Activated CD4-positive, alpha-beta memory T cell treated with anti-CD3 and anti-CD28 coated beads for 36 hours (primary cell): ENCODE data around the gene ARFRP1. TPM values are rescaled to one million over a fixed set of nuclear protein-coding genes. Genes with fewer than 3 reads are reported as not detected.
A peak's percentile ranks its signal among the peaks of the same experiment; 100 is the strongest.
"Not testable (repeated sequence)": the region's sequence is repeated elsewhere in the genome, so short reads cannot be mapped to it uniquely, and the experiment has no call there.

Experiments used
- CTCF ChIA-PET: fragments of 350-600 bp; sonication (Branson Sonifier 250); formaldehyde crosslinking; loops from one replicate; lab custom pipeline; 2021; ENCODE audit warnings: antibody characterized with exemption, inconsistent platforms; lab: Charles Lee
- POLR2A ChIA-PET: fragments of 350-600 bp; sonication (Branson Sonifier 250); formaldehyde crosslinking; loops from one replicate; lab custom pipeline; 2021; ENCODE audit warnings: antibody characterized with exemption; lab: Charles Lee
- DNase-seq: peaks from one replicate; pipeline ENCODE4 v3.0.0-alpha.2; 2020
- H3K27ac Mint-ChIP-seq: one replicate; pipeline ENCODE4 v1.8.0; 2021; ENCODE audit warnings: mixed read lengths
- H3K27me3 Mint-ChIP-seq: one replicate; pipeline ENCODE4 v1.8.0; 2021; ENCODE audit warnings: mixed read lengths
- H3K36me3 Mint-ChIP-seq: one replicate; pipeline ENCODE4 v1.8.0; 2021; ENCODE audit warnings: mixed read lengths
- H3K4me1 Mint-ChIP-seq: one replicate; pipeline ENCODE4 v1.8.0; 2021; ENCODE audit warnings: low read depth, mixed read lengths
- H3K4me3 Mint-ChIP-seq: one replicate; pipeline ENCODE4 v1.8.0; 2021; ENCODE audit warnings: mild to moderate bottlenecking, mixed read lengths
- H3K9me3 Mint-ChIP-seq: one replicate; pipeline ENCODE4 v1.8.0; 2021; ENCODE audit warnings: mixed read lengths
- intact Hi-C: fragments of 100-400 bp; cut with micrococcal nuclease; formaldehyde crosslinking; loops from one replicate; pipeline ENCODE4 v1.15.1; 2023
- total RNA-seq, 2 experiments: library from RNA; stranded (reverse); gene quantifications; one replicate each; pipeline ENCODE4 v1.2.3, GENCODE V29; 2021

Gene ARFRP1
- total RNA-seq, 2 experiments from 2014 or later: 54.6 to 58.4 TPM

GRCh38 chr20:63735859-63736718 lies 28.3 kb upstream of the ARFRP1 start, which contains the start of gene LIME1:
LIME1 (plus strand) TSS chr20:63736664; CDS start chr20:63737550, 886 bp downstream.
- Mint-ChIP-seq H3K27ac (peak within 1 kb of the TSS; percentile 83), H3K36me3 (peaks cover 10% of the 10 kb centered on the region), H3K4me3 (peak within 1 kb of the TSS; percentile 69), H3K4me1 (peaks cover 19% of the 10 kb centered on the region), H3K9me3 (no peaks in the 10 kb centered on the region), H3K27me3 (no peaks in the 10 kb centered on the region)
- intact Hi-C loops: loop anchor here (2.0 to 10.0 kb wide), 4 partner anchors 29 to 239 kb away; partner anchors contain the start of genes ARFRP1, RTEL1 and SAMD10
- ChIA-PET CTCF (interaction anchor here (0.7 to 5.2 kb wide), 7 partner anchors 8 to 199 kb away, joined by 3 to 26 read pairs (median 4); partner anchors contain the start of genes ARFRP1, PTK6, TPD52L2 and ZGPAT), POLR2A (interaction anchor here (0.7 to 5.1 kb wide), 8 partner anchors 9 to 129 kb away, joined by 3 to 30 read pairs (median 3); partner anchors contain the start of genes ARFRP1, TPD52L2 and ZGPAT)
- DNase-seq: peak; percentile 82

GRCh38 chr20:63734946-63735858 lies 27.4 kb upstream of the ARFRP1 start:
- peaks cover 19% of the 10 kb centered on the region for H3K4me1 Mint-ChIP-seq
- H3K36me3 Mint-ChIP-seq: peaks cover 12% of the 10 kb centered on the region
- ChIA-PET POLR2A (interaction anchor here (0.6 to 5.1 kb wide), 4 partner anchors 8 to 38 kb away, joined by 3 to 30 read pairs (median 3); partner anchors contain the start of genes ARFRP1 and ZGPAT), CTCF (interaction anchor here (0.7 to 5.2 kb wide), 5 partner anchors 7 to 198 kb away, joined by 3 to 26 read pairs (median 5); partner anchors contain the start of genes ARFRP1, PTK6 and ZGPAT)
- no peak overlapping the region for H3K27ac Mint-ChIP-seq
- no peaks in the 10 kb centered on the region for H3K27me3 Mint-ChIP-seq
- H3K9me3 Mint-ChIP-seq: no peaks in the 10 kb centered on the region
- DNase-seq: no peak
- intact Hi-C loops: loop anchor here (5.0 to 10.0 kb wide), 3 partner anchors 78 to 240 kb away; partner anchors contain the start of genes RTEL1 and SAMD10
- no peak overlapping the region for H3K4me3 Mint-ChIP-seq

GRCh38 chr20:63734111-63734945 lies 26.6 kb upstream of the ARFRP1 start:
- POLR2A ChIA-PET: interaction anchor here (0.6 to 5.1 kb wide), 2 partner anchors 26 to 39 kb away, joined by 3 to 30 read pairs; partner anchors contain the start of genes ARFRP1 and ZGPAT
- H3K36me3 Mint-ChIP-seq: peaks cover 16% of the 10 kb centered on the region
- no peaks in the 10 kb centered on the region for H3K27me3 Mint-ChIP-seq
- DNase-seq: no peak
- CTCF ChIA-PET: interaction anchor here (1.1 to 5.2 kb wide), 2 partner anchors 27 to 323 kb away, joined by 3 to 26 read pairs; partner anchors contain the start of genes ARFRP1 and ZGPAT
- no peak overlapping the region for H3K27ac Mint-ChIP-seq
- intact Hi-C loops: loop anchor here (10.0 kb wide), 1 partner anchor 240 kb away; the partner anchor contains the start of gene SAMD10
- H3K9me3 Mint-ChIP-seq: no peaks in the 10 kb centered on the region
- H3K4me1 Mint-ChIP-seq: peaks cover 19% of the 10 kb centered on the region
- H3K4me3 Mint-ChIP-seq: no peak overlapping the region

- no peaks in the 10 kb centered on the region for H3K9me3 Mint-ChIP-seq
Measured at GRCh38 chr20:63733579-63734081, 25.9 kb upstream of the ARFRP1 start.

GRCh38 chr20:63733117-63733516 lies 25.3 kb upstream of the ARFRP1 start:
- intact Hi-C loops: loop anchor here (10.0 kb wide), 1 partner anchor 242 kb away; the partner anchor contains the start of gene SAMD10
- Mint-ChIP-seq H3K27ac (no peak overlapping the region), H3K36me3 (peaks cover 24% of the 10 kb centered on the region), H3K27me3 (no peaks in the 10 kb centered on the region), H3K4me1 (peaks cover 22% of the 10 kb centered on the region), H3K9me3 (no peaks in the 10 kb centered on the region), H3K4me3 (no peak overlapping the region)
- no peak for DNase-seq
- POLR2A ChIA-PET: no interaction called here
- CTCF ChIA-PET: interaction anchor here (1.1 kb wide), 1 partner anchor 324 kb away, joined by 3 read pairs; no protein-coding TSS in a partner anchor

More at GRCh38 chr20:63733579-63734081, 25.9 kb upstream of the ARFRP1 start:
- Mint-ChIP-seq H3K36me3 (peaks cover 19% of the 10 kb centered on the region), H3K4me1 (peaks cover 21% of the 10 kb centered on the region), H3K27ac (no peak overlapping the region), H3K4me3 (no peak overlapping the region), H3K27me3 (no peaks in the 10 kb centered on the region)
- intact Hi-C loops: loop anchor here (10.0 kb wide), 1 partner anchor 241 kb away; the partner anchor contains the start of gene SAMD10
- ChIA-PET CTCF (interaction anchor here (1.1 kb wide), 1 partner anchor 324 kb away, joined by 3 read pairs; no protein-coding TSS in a partner anchor), POLR2A (no interaction called here)
- DNase-seq: no peak

GRCh38 chr20:63732118-63733095 lies 24.6 kb upstream of the ARFRP1 start:
- intact Hi-C loops: loop anchor here (10.0 kb wide), 1 partner anchor 242 kb away; the partner anchor contains the start of gene SAMD10
- no peak for DNase-seq
- Mint-ChIP-seq H3K27ac (no peak overlapping the region), H3K4me3 (no peak overlapping the region), H3K4me1 (peaks cover 28% of the 10 kb centered on the region), H3K36me3 (peaks cover 26% of the 10 kb centered on the region), H3K9me3 (no peaks in the 10 kb centered on the region), H3K27me3 (no peaks in the 10 kb centered on the region)
- ChIA-PET POLR2A (no interaction called here), CTCF (interaction anchor here (1.1 kb wide), 1 partner anchor 325 kb away, joined by 3 read pairs; no protein-coding TSS in a partner anchor)

GRCh38 chr20:63731410-63731809 lies 23.6 kb upstream of the ARFRP1 start:
- Mint-ChIP-seq H3K4me1 (peaks cover 29% of the 10 kb centered on the region), H3K9me3 (peaks cover 3% of the 10 kb centered on the region), H3K27ac (no peak overlapping the region), H3K4me3 (no peak overlapping the region), H3K27me3 (no peaks in the 10 kb centered on the region), H3K36me3 (peaks cover 31% of the 10 kb centered on the region)
- intact Hi-C loops: loop anchor here (1.0 to 10.0 kb wide), 2 partner anchors 15 to 243 kb away; partner anchors contain the start of gene SAMD10
- DNase-seq: no peak
- ChIA-PET POLR2A (interaction anchor here (1.0 kb wide), 1 partner anchor 23 kb away, joined by 4 read pairs; the partner anchor contains the start of genes ARFRP1 and ZGPAT), CTCF (interaction anchor here (0.7 kb wide), 1 partner anchor 28 kb away, joined by 3 read pairs; no protein-coding TSS in a partner anchor)

GRCh38 chr20:63730189-63730733 lies 22.5 kb upstream of the ARFRP1 start:
- DNase-seq, H3K27ac Mint-ChIP-seq, H3K27me3 Mint-ChIP-seq, CTCF ChIA-PET, H3K4me3 Mint-ChIP-seq, H3K9me3 Mint-ChIP-seq: not testable (repeated sequence)
- intact Hi-C loops: loop anchor here (10.0 kb wide), 1 partner anchor 245 kb away; the partner anchor contains the start of gene SAMD10
- Mint-ChIP-seq H3K4me1 (peaks cover 22% of the 10 kb centered on the region), H3K36me3 (peaks cover 35% of the 10 kb centered on the region)
- POLR2A ChIA-PET: interaction anchor here (0.7 to 1.0 kb wide), 2 partner anchors 22 to 89 kb away, joined by 3 to 4 read pairs; partner anchors contain the start of genes ARFRP1 and ZGPAT
